H1 (cell line): ENCODE results near the gene KCNT1. TPM values are rescaled to one million over a fixed set of nuclear protein-coding genes. Genes with fewer than 3 reads are reported as not detected.
A peak's percentile ranks its signal among the peaks of the same experiment; 100 is the strongest.

Source experiments
- CTCF ChIA-PET: fragments of 300-600 bp; sonication (Branson Sonifier 250); formaldehyde crosslinking; loops from one replicate; lab custom pipeline; 2021; ENCODE audit not compliant: partially characterized antibody; lab: Charles Lee
- POLR2A ChIA-PET: fragments of 300-600 bp; sonication (Branson Sonifier 250); formaldehyde crosslinking; loops from one replicate; lab custom pipeline; 2021; ENCODE audit warnings: inconsistent platforms; ENCODE audit not compliant: partially characterized antibody; lab: Charles Lee
- DNase-seq, 2 experiments: peaks; one replicate each; pipeline versions ENCODE4 v3.0.0 to v3.0.0-alpha.2; 2010 to 2022; ENCODE audit warnings: low spot score in 2 of 2, low read depth in 1 of 2, mixed read lengths in 1 of 2
- FAIRE-seq: peaks from 2 replicates; lab custom pipeline; 2011; peaks lifted over from hg19 to GRCh38; lab: Jason Lieb, UNC
- H2AFZ ChIP-seq: 2 replicates; pipeline ENCODE4 v1.8.1; 2012; ENCODE audit warnings: low read length, inconsistent platforms
- H2AK5ac ChIP-seq: 2 replicates; pipeline ENCODE4 v1.6.1; 2013; ENCODE audit warnings: low read depth, low read length
- H2BK120ac ChIP-seq: replicated peaks from 2 replicates; pipeline ENCODE3; 2013; ENCODE audit warnings: low read depth, low read length, inconsistent platforms
- H2BK12ac ChIP-seq: 2 replicates; pipeline ENCODE4 v1.6.1; 2013; ENCODE audit warnings: low read depth, low read length
- H2BK15ac ChIP-seq: 2 replicates; pipeline ENCODE4 v1.6.1; 2013; ENCODE audit warnings: low read length
- H2BK20ac ChIP-seq: 2 replicates; pipeline ENCODE4 v1.6.1; 2013; ENCODE audit warnings: low read length
- H2BK5ac ChIP-seq: 2 replicates; pipeline ENCODE4 v1.6.1; 2013; ENCODE audit warnings: low read depth, low read length
- H3K14ac ChIP-seq: 2 replicates; pipeline ENCODE4 v1.6.1; 2013; ENCODE audit warnings: inconsistent platforms; ENCODE audit not compliant: insufficient read length
- H3K18ac ChIP-seq: 2 replicates; pipeline ENCODE4 v1.6.1; 2013; ENCODE audit warnings: low read length; ENCODE audit errors: extremely low read depth
- H3K23ac ChIP-seq: 2 replicates; pipeline ENCODE4 v1.6.1; 2013; ENCODE audit warnings: inconsistent platforms; ENCODE audit not compliant: insufficient read length
- H3K23me2 ChIP-seq: 2 replicates; pipeline ENCODE4 v1.6.1; 2013; ENCODE audit warnings: low read depth, low read length
- H3K27ac ChIP-seq: 2 replicates; pipeline ENCODE4 v1.6.1; 2011; ENCODE audit warnings: low read depth, low read length, inconsistent platforms
- H3K27me3 ChIP-seq, 4 experiments: replicated peaks in 1 of 4; 1 replicate in 1 of 4; 2 replicates in 3 of 4; pipeline versions ENCODE4 v1.6.1 to v1.8.1; 2011 to 2013; ENCODE audit warnings: low read length in 3 of 4, mild to moderate bottlenecking in 3 of 4, inconsistent platforms in 2 of 4, mixed read lengths in 2 of 4, moderate library complexity in 1 of 4; ENCODE audit not compliant: control insufficient read depth in 3 of 4, insufficient read depth in 3 of 4; ENCODE audit errors: extremely low read depth in 1 of 4
- H3K36me3 ChIP-seq, 4 experiments: 2 replicates each; pipeline versions ENCODE4 v1.6.1 to v1.8.1; 2011 to 2013; ENCODE audit warnings: mild to moderate bottlenecking in 4 of 4, low read length in 3 of 4, moderate library complexity in 2 of 4, control low read depth in 1 of 4, inconsistent platforms in 1 of 4; ENCODE audit not compliant: insufficient read depth in 4 of 4, control insufficient read depth in 2 of 4
- H3K4ac ChIP-seq: replicated peaks from 2 replicates; pipeline ENCODE3; 2013; ENCODE audit warnings: low read length, low read depth, mixed read lengths, inconsistent platforms; ENCODE audit not compliant: insufficient read length
- H3K4me1 ChIP-seq, 4 experiments: replicated peaks in 1 of 4; 1 replicate in 1 of 4; 2 replicates in 3 of 4; pipeline versions ENCODE4 v1.6.1 to v1.8.1; 2011 to 2013; ENCODE audit warnings: low read length in 3 of 4, inconsistent platforms in 2 of 4, mixed read lengths in 1 of 4; ENCODE audit not compliant: insufficient read depth in 4 of 4, control insufficient read depth in 3 of 4
- H3K4me2 ChIP-seq, 2 experiments: 2 replicates each; pipeline versions ENCODE4 v1.6.1 to v1.8.1; 2011 to 2013; ENCODE audit warnings: low read depth in 2 of 2, low read length in 2 of 2, control low read depth in 1 of 2, inconsistent platforms in 1 of 2, mild to moderate bottlenecking in 1 of 2; ENCODE audit not compliant: insufficient read depth in 1 of 2
- H3K4me3 ChIP-seq, 4 experiments: fragments of 200-600, 300-600 bp in 1 of 4; sonication (generic), shearing (Covaris generic), sonication (Bioruptor Twin) in 1 of 4; 2 replicates each; pipeline versions ENCODE4 v1.5.1 to v1.8.1; 2011 to 2016; ENCODE audit warnings: low read length in 4 of 4, low read depth in 3 of 4, control low read depth in 2 of 4, inconsistent platforms in 2 of 4, mild to moderate bottlenecking in 2 of 4, mixed read lengths in 1 of 4, moderate library complexity in 1 of 4; ENCODE audit not compliant: insufficient read depth in 2 of 4; ENCODE audit errors: extremely low read depth in 1 of 4
- H3K56ac ChIP-seq: replicated peaks from 2 replicates; pipeline ENCODE3; 2013; ENCODE audit warnings: low read depth, mild to moderate bottlenecking, mixed read lengths, low read length, inconsistent platforms; ENCODE audit not compliant: insufficient read length
- H3K79me1 ChIP-seq: 2 replicates; pipeline ENCODE4 v1.6.1; 2013; ENCODE audit warnings: low read depth, low read length, control low read depth
- H3K79me2 ChIP-seq, 2 experiments: 2 replicates each; pipeline versions ENCODE4 v1.6.1 to v1.8.1; 2012 to 2013; ENCODE audit warnings: low read length in 2 of 2, mild to moderate bottlenecking in 2 of 2, inconsistent platforms in 1 of 2; ENCODE audit not compliant: insufficient read depth in 2 of 2, control insufficient read depth in 1 of 2
- H3K9ac ChIP-seq, 4 experiments: replicated peaks in 1 of 4; 1 replicate in 1 of 4; 2 replicates in 3 of 4; pipeline versions ENCODE4 v1.6.1 to v1.8.1; 2011 to 2013; ENCODE audit warnings: low read depth in 3 of 4, low read length in 3 of 4, control low read depth in 2 of 4, mild to moderate bottlenecking in 2 of 4, moderate library complexity in 2 of 4, inconsistent platforms in 1 of 4; ENCODE audit errors: extremely low read depth in 1 of 4
- H3K9me3 ChIP-seq, 2 experiments: 2 replicates each; pipeline versions ENCODE4 v1.6.1 to v1.8.1; 2012 to 2013; ENCODE audit warnings: mild to moderate bottlenecking in 2 of 2, moderate library complexity in 2 of 2, control low read depth in 1 of 2, inconsistent platforms in 1 of 2, low read depth in 1 of 2, low read length in 1 of 2, mixed read lengths in 1 of 2; ENCODE audit not compliant: insufficient read depth in 2 of 2
- H4K20me1 ChIP-seq, 2 experiments: replicated peaks in 1 of 2; 2 replicates each; pipeline versions ENCODE3 to v1.8.1; 2011 to 2013; ENCODE audit warnings: inconsistent platforms in 2 of 2, low read length in 2 of 2, mild to moderate bottlenecking in 1 of 2; ENCODE audit not compliant: insufficient read depth in 2 of 2, control insufficient read depth in 1 of 2
- H4K5ac ChIP-seq: 2 replicates; pipeline ENCODE4 v1.6.1; 2013; ENCODE audit warnings: low read length, low read depth, mixed read lengths, inconsistent platforms; ENCODE audit not compliant: insufficient read length
- H4K8ac ChIP-seq: 2 replicates; pipeline ENCODE4 v1.8.0; 2013; ENCODE audit warnings: mild to moderate bottlenecking, moderate library complexity, low read length, inconsistent platforms; ENCODE audit not compliant: insufficient read depth; ENCODE audit errors: extremely low read depth
- H4K91ac ChIP-seq: replicated peaks from 2 replicates; pipeline ENCODE3; 2013; ENCODE audit warnings: low read length, mixed read lengths, inconsistent platforms; ENCODE audit not compliant: insufficient read length
- RFX5 ChIP-seq: IDR thresholded peaks from 2 replicates; pipeline ENCODE4 v1.6.1; 2011; ENCODE audit warnings: low read depth, low read length, improper control_type of control experiment, borderline replicate concordance
- WGBS, 2 experiments: shearing (Covaris generic) in 1 of 2; methylation state at CpG; one replicate each; pipeline versions ENCODE4 v1.1.6 to v1.1.7; 2013 to 2015; ENCODE audit warnings: low lambda C conversion rate in 2 of 2, mixed read lengths in 2 of 2, inconsistent platforms in 1 of 2, low coverage in 1 of 2, missing lambda C conversion rate in 1 of 2; ENCODE audit not compliant: insufficient replicate concordance in 2 of 2, insufficient coverage in 1 of 2, insufficient read length in 1 of 2; ENCODE audit errors: extremely low coverage in 1 of 2, missing lambda C conversion rate in 1 of 2; 5-methylcytosine and 5-hydroxymethylcytosine counted together
- polyA plus RNA-seq, 7 experiments: library from polyadenylated mRNA; depleted of rRNA in 3 of 7; stranded (reverse) in 5 of 7; unstranded in 2 of 7; fragments of >200 nt in 5 of 7; fragments of 200-250 nt in 2 of 7; gene quantifications; 1 replicate in 5 of 7; 2 replicates in 1 of 7; 4 replicates in 1 of 7; pipeline versions ENCODE4 v1.2.1 to v1.2.3, GENCODE V29; 2011 to 2013; ENCODE audit warnings: missing spikeins in 2 of 7, mixed read lengths in 2 of 7
- total RNA-seq: library from RNA; stranded (reverse); fragmentation: NEBNext Ultra II Directional; extraction: Animal tissue kit (Norgen Biotek cat#: 25700); gene quantifications from 2 replicates; pipeline ENCODE4 v1.2.1, GENCODE V29; 2021
- TF ChIP-seq, protein P1 (sequence below): IDR thresholded peaks from 2 replicates; pipeline ENCODE4 v1.6.1; 2012; ENCODE audit warnings: inconsistent platforms

The KCNT1 gene
- total and polyA plus RNA-seq, 2 of the 8 experiments (the other 6 are each of a cell fraction or from before 2014, with no cell fraction given), result 0.13 to 0.20 TPM

GRCh38 chr9:135680056-135680455 is 21.9 kb upstream of the KCNT1 start:
- Histone ChIP-seq H3K23me2 (no peaks in the 10 kb centered on the region), H3K23ac (no peak overlapping the region), H3K79me2 (no peaks in the 10 kb centered on the region)
- no peak for TF ChIP-seq RFX5
- TF ChIP-seq, protein P1, sequence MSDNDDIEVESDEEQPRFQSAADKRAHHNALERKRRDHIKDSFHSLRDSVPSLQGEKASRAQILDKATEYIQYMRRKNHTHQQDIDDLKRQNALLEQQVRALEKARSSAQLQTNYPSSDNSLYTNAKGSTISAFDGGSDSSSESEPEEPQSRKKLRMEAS, result peak; percentile 12; the same call in 1 of the 2 replicates
- TF ChIP-seq, all 59 proteins: peak for 1
- H2BK20ac ChIP-seq, result peak overlapping the region; percentile 82; the same call in 1 of the 2 replicates
- POLR2A ChIA-PET, result interaction anchor here (0.8 to 1.4 kb wide), 2 partner anchors 8 to 71 kb away, joined by 4 to 6 read pairs; no protein-coding TSS in a partner anchor
- H2BK12ac ChIP-seq, result peak overlapping the region; percentile 39; the same call in 1 of the 2 replicates
- H3K4me2 ChIP-seq, result 0 out of 4 replicates have a peak overlapping the region, but pooled peaks of 1 of the 2 experiments have one; percentile 2
- no peak overlapping the region for H3K9ac ChIP-seq
- no peak overlapping the region for H4K8ac ChIP-seq
- WGBS, 2 experiments, result 68% methylated on average over 16 of the region's 16 CpGs; no CpG with 5 or more reads in 1 of the 2 experiments
- no peaks in the 10 kb centered on the region for H3K79me1 ChIP-seq
- H2AK5ac ChIP-seq, result no peak overlapping the region
- no peaks in the 10 kb centered on the region; a peak in 1 of 7 replicates for H3K27me3 ChIP-seq
- H3K9me3 ChIP-seq, result peaks cover 3 to 5% of the 10 kb centered on the region in 2 experiments; a peak in 1 of 4 replicates
- no peak for DNase-seq
- no peaks in the 10 kb centered on the region for H4K20me1 ChIP-seq
- no peak overlapping the region for H4K5ac ChIP-seq
- peak overlapping the region; percentile 73 for H4K91ac ChIP-seq
- peak overlapping the region; percentile 60; the same call in 1 of the 2 replicates for H2BK5ac ChIP-seq
- peaks cover 0 to 13% (median 2%) of the 10 kb centered on the region in 4 experiments; a peak in 4 of 7 replicates for H3K4me1 ChIP-seq
- peak overlapping the region; percentile 6; the same call in 1 of the 2 replicates for H3K18ac ChIP-seq
- no peak overlapping the region for H3K4me3 ChIP-seq
- H3K14ac ChIP-seq, result no peak overlapping the region
- no peak overlapping the region for H2AFZ ChIP-seq
- H3K36me3 ChIP-seq, result no peaks in the 10 kb centered on the region
- H3K4ac ChIP-seq, result peak overlapping the region; percentile 94
- peak overlapping the region; percentile 90; the same call in 1 of the 2 replicates for H2BK15ac ChIP-seq
- peak overlapping the region; percentile 96 for H2BK120ac ChIP-seq
- FAIRE-seq, result no peak
- CTCF ChIA-PET, result interaction anchor here (1.1 to 2.8 kb wide), 2 partner anchors 8 to 76 kb away, joined by 3 to 10 read pairs; no protein-coding TSS in a partner anchor
- no peak overlapping the region for H3K56ac ChIP-seq
- no peak overlapping the region for H3K27ac ChIP-seq
